NCI-H774 (cell line): ENCODE results near the gene TRPC5OS.

Experiments
- DNase-seq: peaks from one replicate; lab custom pipeline; 2025; lab: John Stamatoyannopoulos, UW

TRPC5OS gene

GRCh38 chrX:111875881-111876280, at the start of gene TRPC5OS:
Gene TRPC5OS, plus strand, starts transcription at chrX:111876181. Its CDS starts 25,669 bp downstream, at chrX:111901850.
- DNase-seq: no peak

- no peak for DNase-seq
Observed at GRCh38 chrX:111829345-111829744, 46.6 kb upstream of the TRPC5OS start.

GRCh38 chrX:111830571-111830970, 45.4 kb upstream of the TRPC5OS start:
- DNase-seq: no peak

- DNase-seq: peak; percentile 70
Observed at GRCh38 chrX:111831343-111831742, 44.6 kb upstream of the TRPC5OS start.

GRCh38 chrX:111837197-111837596, 38.8 kb upstream of the TRPC5OS start:
- DNase-seq: peak; percentile 48

- no peak for DNase-seq
Observed at GRCh38 chrX:111847491-111848133, 28.4 kb upstream of the TRPC5OS start.

GRCh38 chrX:111848541-111848940, 27.4 kb upstream of the TRPC5OS start:
- no peak for DNase-seq

GRCh38 chrX:111850975-111851374, 25.0 kb upstream of the TRPC5OS start:
- DNase-seq: no peak

GRCh38 chrX:111854556-111855490, 21.2 kb upstream of the TRPC5OS start:
- DNase-seq: no peak

- DNase-seq: no peak
Observed at GRCh38 chrX:111857534-111858060, 18.4 kb upstream of the TRPC5OS start.

- DNase-seq: no peak
Observed at GRCh38 chrX:111861605-111862004, 14.4 kb upstream of the TRPC5OS start.

- DNase-seq: no peak
Observed at GRCh38 chrX:111867236-111867635, 8.7 kb upstream of the TRPC5OS start.

GRCh38 chrX:111868726-111869638, 7.0 kb upstream of the TRPC5OS start:
- DNase-seq: no peak

GRCh38 chrX:111869639-111870034, 6.3 kb upstream of the TRPC5OS start:
- peak; percentile 47 for DNase-seq

GRCh38 chrX:111874241-111874640, 1.7 kb upstream of the TRPC5OS start:
- no peak for DNase-seq

- DNase-seq: no peak
Observed at GRCh38 chrX:111876646-111877045, 665 bp downstream of the TRPC5OS start.

GRCh38 chrX:111877681-111878080, 1.7 kb downstream of the TRPC5OS start:
- no peak for DNase-seq

GRCh38 chrX:111880735-111881134, 4.8 kb downstream of the TRPC5OS start:
- no peak for DNase-seq

- no peak for DNase-seq
Observed at GRCh38 chrX:111881715-111882114, 5.7 kb downstream of the TRPC5OS start.

GRCh38 chrX:111886678-111887077, 10.7 kb downstream of the TRPC5OS start:
- DNase-seq: no peak

GRCh38 chrX:111888600-111888999, 12.6 kb downstream of the TRPC5OS start:
- no peak for DNase-seq

GRCh38 chrX:111892375-111892774, 16.4 kb downstream of the TRPC5OS start:
- DNase-seq: no peak
